HG03432 (cell line): Measurements from ENCODE around the gene APBB2.

Experiments used
- ATAC-seq: cut with Tn5 transposase; IDR thresholded peaks from one replicate; pipeline ENCODE4 v1.9.1; 2021; ENCODE audit warnings: mild to moderate bottlenecking, moderate library complexity; ENCODE audit not compliant: unreplicated experiment

APBB2 gene

DNA sequence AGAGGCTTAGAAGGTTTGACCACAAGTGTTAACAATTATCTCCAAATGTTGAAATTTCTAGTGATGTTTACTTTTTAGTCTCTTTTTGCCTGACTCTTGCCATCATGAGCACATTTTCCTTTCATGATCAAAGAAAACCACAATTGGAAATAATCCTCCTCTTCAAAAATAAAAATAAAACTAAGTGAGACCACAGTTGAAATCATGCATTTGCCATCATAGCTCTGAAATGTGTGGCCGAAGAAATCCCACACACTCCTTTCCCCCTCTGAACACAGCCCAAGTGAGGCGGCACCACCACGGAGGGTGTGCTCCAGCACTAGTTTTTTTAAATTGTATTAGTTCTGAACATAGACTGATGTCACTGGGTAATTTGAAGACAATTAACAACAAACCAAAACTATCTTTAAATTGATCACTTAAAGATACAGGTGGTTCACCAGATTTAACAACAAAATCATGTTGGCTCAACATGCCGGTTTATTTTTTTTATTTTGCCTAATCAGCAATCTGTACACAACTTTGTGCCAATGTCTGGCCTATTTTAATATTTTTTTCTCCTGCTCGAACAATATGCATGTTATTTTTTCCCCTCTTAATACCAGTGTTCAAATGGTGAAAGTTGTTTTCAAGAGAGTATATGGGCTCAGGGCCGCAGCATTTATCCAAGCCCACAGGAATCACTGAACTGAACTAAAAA lies 17.6 kb downstream of the APBB2 start:
- ATAC-seq: no peak

DNA sequence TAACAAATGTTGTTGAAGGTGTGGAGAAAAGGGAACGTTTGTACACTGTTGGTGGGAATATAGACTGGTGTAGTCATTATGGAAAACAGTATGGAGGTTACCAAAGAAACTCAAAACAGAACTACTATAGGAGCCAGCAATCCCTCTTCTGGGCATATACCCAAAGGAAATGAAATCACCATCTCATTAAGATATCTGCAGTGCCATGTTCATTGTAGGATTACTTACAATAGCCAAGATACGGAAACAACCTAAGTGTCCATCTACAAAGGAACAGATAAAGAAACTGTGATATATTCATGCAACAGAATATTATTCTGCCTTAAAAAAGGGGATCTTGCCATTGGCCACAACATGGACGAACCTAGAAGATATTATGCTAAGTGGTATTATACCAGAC lies 22.2 kb downstream of the APBB2 start:
- no peak for ATAC-seq

DNA sequence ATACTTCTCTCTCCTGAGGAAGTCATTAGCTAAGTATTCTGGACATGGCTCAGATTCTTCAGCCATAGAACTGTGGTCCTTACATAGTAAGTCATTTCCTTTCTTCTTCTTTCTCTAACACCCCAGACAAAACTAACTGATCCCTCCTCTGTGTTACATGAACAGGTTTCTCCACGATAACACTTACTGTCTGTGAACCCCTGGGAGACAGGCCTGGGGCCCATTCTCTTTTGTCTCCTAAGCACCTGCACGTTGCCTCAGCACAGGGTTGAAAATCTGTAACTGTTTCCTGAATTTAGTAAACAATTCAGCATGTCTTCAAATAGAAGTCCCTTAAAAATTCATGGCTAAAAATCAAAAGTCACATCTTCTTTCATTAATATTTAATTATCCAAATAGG lies 24.7 kb downstream of the APBB2 start:
- ATAC-seq: peak; percentile 28

DNA sequence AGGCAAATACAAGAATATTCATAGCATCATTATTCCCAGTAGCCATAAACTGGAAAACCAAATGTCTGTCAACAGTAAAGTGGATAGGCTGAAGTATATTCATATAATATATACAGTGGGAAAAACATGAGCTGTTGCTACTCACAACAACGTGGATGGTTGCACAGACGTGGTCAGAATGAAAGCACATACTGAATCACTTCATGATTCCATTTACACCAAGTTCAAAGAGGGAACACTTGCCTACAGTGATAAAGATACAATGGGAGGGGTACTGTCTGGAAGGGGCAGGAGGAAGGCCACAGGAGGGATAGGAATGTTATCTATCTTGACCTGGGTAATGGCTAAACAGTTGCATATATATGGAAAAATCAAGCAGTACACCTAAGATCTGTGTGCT lies 25.3 kb downstream of the APBB2 start:
- peak; percentile 63 for ATAC-seq

DNA sequence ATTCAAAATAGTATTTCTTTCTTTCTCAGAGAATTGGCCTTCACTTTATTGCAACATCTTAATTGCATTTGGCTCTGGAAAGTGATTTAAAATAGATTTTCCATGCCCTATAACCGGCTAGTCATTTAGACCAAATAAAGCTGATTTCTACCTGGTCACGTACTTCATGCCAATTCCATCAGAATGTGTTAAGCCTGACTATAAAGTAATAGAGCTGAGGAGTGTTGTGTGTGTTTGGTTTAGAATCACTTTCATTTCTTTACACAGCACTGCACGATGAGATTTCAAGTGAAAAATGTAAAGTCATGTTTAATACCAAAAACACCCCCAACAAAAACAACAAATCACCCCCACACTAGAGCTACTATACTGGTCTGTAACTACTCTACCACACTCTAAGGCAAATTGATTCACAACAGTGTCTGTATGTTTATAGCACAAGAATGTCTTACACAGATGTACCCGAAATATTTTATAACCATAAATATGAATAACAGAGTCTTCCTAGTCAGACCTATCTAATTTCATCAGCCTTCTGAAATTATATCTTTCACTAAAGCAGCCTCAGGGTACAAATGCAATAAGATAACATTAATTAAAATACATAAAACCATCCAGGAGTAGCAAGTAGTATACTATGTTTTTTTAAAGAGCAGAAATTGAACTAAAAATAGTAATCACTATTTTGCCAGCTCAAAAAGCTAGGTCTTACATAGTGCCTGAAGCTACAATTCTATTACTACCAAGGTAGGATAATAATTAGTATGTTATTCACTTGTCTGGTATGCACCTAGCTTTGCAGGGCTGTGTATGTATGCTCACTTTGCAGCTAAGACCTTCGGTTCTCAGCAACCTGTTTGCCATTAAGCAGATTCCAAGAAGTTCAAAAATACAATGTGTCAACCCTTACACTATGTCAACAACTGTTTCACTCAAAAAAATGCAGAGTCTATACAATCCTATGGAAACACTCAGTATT lies 28.4 kb downstream of the APBB2 start:
- no peak for ATAC-seq

DNA sequence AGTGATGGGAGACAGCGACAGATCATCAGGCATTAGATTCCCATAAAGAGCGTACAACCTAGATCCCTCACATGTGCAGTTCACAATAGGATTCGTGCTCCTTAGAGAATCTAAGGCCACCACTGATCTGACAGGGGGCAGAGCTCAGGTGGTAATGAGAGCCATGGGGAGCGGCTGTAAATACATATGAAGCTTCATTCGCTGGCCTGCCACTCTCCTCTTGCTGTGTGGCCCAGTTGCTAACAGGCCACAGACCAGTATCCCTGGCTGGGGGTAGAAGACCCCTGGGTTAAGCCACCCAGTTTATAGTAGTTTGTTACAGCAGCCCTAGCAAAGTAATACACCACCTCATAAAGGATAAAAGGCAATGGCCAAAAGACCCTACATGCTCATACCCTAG lies 30.3 kb downstream of the APBB2 start:
- ATAC-seq: no peak

DNA sequence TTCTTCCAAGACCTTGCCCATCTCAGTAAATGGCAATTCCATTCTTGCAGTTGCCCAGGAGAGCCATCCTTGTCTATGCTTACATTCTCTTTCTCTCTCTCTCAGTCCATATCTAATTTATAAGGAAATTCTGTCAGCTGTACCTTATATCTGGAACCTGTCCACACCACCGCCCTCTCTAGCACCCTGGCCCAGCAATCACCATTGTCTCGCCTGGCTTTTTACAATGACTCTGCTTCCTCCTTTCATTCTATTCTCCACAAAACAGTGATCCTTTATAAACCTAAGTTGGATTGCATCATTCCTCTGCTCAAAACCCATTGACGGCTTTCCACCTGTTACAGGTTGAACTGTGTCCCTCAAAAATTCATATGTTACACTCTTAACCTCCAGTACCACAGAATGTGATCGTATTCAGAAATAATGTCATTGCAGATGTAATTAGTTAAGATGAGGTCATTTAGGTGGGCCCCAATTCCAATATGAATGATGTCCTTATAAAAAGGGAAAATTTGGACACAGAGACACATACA lies 31.3 kb downstream of the APBB2 start:
- no peak for ATAC-seq

DNA sequence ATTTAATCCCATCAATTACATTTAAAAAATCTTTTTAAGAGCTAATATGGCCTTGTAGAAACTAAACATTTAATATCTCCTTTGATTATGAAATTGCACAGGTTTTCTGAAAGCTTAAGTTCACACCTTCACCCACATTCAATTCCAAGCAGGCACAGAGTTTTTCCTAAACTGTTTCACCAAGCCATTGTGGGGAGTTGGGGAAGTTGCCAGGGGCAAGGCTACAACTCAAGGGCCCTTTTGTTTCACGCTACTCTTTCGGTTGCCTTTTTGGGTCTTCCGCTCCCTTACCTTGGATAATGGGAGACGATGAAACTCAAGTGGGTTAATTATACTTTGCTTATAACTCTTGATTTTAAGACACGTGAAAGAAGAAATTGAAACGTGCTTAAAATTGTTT lies 33.3 kb downstream of the APBB2 start:
- ATAC-seq: no peak

DNA sequence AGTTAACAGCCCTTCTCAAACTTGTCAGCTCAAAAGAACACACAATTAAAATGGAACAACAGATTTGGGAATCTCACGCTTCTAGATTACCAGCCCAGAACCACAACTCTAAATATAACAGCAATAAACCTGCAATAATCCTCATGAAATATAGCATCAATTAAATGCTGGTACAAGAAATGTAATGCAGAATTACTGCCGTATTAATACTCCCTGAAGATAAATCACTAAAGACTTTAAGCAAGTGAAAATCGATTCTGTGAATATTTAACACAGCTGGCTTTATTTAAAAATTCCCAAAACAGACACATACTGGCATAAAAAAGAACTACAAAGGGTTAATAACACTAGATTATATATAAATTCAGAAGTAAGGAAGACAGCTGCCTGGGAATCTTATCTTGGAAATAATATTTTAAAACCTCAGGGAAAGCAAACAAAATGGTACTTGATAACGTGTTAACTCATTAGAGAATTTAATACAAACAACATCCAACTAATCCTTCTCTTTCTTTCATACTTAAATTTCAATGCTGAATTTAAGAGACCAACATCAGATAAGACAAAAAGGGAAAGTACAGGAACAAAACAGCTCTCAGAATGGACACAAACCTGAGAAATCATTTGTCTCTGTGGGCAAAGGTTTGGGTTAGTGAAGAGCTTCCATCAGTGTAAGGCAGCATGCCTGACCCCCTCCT lies 34.7 kb downstream of the APBB2 start:
- no peak for ATAC-seq

DNA sequence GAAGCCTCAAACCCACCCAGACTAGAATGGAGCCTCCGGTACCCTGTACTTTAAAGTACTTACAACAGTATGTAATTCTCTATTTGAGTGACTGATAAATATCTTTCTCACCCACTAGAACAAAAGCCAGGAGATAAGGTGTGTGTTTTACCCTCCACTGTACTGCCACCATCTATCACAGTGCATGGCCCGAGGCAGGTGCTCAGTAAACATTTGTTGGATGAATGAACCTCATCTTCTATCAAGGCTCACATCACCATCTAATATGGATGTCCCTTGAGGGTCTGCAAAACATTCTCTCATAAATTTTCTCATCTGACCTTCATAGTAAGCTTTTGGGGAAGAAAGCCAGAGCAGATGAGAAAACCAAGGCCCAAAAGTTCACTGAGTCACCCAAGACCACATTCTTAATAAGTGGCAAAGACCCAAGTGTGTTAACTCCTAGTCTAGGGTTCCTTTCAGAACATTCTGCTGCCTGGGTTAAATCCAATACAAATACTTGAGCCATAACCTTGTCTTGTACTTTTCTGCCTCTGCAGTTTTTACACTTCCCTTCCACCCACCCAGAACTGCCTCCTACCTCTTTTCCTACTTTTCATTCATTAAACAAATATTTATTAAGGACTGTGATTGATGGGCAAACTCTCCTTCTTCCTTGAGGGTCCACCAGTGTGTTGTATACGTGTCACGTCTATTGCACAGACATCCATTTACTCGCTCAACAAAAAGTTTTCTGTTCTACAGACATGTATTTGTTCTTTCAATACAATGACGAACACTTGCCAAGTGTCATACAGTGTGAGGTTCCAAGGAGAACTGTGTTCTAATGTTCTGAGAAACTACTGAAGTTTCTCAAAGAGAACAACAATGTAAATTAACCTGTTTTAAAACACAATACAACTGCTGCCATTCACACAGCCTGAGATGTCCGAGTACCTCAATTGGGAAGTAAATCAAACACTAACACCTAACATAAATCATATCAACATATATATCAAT lies 35.7 kb downstream of the APBB2 start:
- no peak for ATAC-seq

DNA sequence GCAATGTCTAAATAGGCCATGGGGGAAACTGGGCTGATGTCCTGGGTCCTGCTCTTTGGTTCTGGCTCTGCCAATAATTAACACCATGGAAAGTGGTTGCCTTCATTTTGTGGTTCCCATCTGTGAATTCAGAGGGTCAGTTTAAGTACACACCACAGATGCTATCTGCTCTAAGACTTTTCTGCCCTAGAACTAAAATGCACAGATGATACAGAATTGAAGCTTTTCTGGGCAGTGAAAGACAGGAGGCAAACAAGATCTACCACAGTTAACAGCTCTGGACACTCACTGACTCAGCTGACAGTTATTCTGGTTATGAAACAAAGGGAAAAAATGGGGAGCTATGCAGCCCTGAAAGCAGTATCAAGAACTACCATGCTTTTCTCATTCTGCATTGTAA lies 37.3 kb downstream of the APBB2 start:
- ATAC-seq: peak; percentile 43

DNA sequence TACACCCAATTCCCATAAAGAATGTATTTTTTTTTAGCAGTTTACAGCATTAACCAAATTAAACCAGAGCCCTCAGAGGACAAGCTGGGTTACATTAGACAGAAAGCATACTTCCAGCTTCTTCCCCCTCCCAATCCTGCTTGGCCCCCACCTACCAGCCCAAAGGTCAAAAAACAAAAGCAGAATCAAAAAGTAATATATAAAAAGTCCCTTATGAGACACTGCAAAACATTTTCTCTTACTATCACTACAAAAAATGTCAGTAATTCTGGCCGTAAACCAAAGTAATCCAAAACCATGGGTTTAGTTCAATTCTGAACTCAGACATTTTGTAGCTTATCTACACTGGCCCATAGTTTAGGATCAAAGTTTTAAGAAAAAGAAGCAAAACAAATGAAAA lies 38.0 kb downstream of the APBB2 start:
- no peak for ATAC-seq

DNA sequence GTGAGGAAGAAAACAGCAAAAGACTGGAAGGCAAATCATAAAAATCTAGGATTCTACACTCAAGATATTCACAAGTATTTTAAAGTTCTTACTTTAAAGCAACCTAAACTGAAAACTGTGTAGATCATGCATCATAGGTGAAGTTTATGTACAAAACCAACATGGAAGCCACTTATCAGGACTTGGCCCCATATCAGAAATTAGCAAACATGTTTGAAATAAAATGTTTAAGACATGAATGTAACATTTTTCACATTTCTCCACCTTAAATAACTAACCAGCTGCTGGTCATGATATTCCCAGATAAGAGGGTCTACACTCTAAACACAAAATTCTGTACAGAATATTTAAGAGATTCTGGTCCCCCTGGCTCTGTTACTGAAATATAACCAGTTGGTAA lies 38.5 kb downstream of the APBB2 start:
- no peak for ATAC-seq

DNA sequence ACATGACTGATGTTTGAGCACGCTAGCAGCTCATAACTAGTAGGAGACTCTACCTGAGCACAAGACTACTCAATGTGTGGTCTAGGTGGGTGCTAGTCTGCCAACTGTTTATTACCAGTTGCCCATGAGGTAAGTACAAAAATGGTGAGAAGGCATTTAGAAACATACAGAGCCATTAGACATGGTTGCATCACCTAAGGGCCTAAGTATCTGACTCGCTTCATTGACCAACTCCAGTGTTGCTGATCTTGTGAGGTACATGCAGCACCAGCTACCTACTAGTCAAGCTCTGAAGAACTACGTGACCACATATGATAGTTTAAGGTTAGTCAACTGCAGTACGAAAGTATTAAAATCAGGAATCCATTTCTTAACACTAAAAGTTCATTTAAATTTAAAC lies 39.9 kb downstream of the APBB2 start:
- ATAC-seq: no peak

DNA sequence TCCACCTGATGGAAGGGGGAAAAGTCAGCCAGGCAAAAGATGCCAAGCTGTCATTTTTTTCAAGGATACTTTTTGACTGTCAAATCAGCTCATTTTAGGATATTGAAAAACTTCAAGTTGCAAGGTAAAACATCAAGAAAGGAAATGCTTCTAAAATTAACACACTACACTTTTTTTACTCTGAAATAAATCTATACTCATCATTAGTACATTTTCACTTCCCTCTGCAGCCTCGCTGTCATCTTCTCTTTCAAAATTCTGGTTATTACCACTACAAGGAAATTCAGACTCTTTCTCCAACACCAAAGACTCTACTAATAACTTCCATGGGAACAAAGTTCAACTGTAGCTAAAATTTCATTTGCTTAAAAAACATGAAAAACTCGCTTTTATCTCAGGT lies 41.6 kb downstream of the APBB2 start:
- peak; percentile 54 for ATAC-seq

DNA sequence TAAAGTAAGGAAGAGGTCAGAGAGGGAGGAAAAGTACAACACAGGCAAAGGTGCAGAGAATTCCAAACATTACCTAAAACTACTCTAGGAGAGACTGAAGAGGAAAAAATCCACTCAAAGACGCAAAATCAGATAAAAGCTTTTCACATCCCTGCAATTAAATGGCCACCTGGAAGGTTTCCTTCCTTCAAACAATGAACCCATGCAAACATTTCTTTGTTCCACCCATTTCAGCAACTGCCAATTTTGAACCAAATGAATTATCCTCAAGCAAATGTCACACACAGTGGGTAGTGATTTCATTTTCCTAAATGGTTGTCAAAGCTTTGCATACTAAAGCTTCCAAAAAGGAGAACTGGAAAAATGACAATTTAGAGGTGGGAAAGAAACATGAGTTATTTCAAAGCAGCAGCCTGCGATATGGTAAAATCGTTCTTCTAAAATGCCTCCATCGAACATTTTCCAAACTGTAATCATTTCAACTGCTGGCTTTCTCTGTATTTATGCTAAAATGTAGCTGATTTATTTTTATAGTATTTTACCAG lies 45.0 kb downstream of the APBB2 start:
- no peak for ATAC-seq

DNA sequence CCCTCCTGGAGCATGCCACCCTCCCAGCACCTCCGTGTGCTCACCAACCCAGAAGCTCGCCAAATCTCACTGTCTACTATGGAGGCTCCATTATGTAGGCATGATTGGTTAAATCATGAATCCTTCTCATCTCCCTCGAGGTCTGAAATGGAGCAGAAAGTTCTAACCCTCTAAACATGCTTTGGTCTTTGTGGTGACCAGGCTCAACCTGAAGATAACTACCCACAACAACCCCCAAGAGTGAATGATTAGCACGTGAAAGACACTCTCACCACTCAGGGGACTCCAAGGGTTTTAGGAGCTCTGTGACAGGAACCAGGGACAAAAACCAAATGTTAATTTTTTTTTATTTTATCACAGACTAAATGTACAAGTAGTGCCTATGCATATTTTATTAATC lies 47.2 kb downstream of the APBB2 start:
- peak; percentile 26 for ATAC-seq

DNA sequence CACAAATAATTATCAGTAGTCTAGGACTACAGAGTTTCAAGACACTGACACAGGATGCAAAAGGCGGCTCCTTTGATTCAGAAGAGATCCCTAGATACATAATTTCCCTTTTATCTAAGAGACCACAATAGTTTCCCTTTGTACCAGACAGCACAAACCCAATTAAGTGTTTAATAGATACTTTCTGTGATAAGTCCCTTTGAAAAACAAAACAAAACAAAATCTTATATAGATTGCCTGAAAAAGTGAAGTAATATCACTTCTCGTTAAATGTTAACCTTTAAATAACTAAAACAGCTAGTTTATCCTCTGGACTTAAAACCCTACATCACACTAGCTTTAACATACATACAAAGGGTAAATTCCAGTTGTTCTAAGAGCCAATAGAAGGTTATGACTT lies 49.9 kb downstream of the APBB2 start:
- no peak for ATAC-seq

DNA sequence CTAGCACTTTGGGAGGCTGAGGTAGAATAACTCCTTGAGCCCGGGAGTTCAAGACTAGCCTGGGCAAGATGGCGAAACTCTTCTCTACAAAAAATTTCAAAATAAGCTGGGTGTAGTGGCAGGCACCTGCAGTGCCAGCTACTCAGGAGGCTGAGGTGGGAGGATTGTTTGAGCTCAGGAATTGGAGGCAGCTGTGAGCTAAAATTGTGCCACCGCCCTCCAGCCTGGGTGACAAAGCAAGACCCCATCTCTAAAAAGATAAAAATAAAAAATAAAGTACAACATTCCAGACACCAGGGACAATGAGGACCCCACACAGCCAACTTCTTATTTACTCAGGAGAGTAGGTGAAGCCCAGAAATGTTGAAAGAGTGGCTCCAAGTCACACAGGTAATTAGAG lies 53.0 kb downstream of the APBB2 start:
- no peak for ATAC-seq

DNA sequence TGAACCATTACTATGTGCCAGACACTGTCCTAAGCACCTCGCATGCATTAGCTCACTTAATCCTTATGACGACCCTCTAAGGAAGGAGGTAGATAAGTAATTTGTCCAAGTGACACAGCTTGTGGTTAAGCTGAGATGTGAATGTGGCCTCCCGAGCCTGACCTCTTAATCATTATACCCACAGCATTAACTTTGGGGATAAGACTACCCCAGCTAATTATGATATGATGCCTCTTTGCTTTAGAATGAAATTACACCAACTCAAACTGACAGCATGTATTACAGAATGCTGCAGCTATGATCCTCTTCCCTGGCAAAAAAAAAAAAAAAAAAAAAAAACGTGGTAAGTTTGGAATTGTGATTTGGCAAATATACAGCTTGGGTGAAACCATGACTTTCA lies 53.5 kb downstream of the APBB2 start:
- no peak for ATAC-seq
